Heart right ventricle (tissue), 16 donors: ENCODE measurements around the gene GLIPR1L1. TPM values are rescaled to one million over a fixed set of nuclear protein-coding genes. Genes with fewer than 3 reads are reported as not detected.

Source experiments
- ATAC-seq, 8 donors: fragments of 200-7000 bp; cut with Tn5 transposase; one replicate each; pipeline ENCODE4 v1.9.1; 2020; ENCODE audit warnings: mild to moderate bottlenecking in 8 of 8, moderate library complexity in 8 of 8, moderate number of reproducible peaks in 1 of 8
- DNase-seq, 2 donors: peaks; one replicate each; pipeline ENCODE4 v3.0.0-alpha.2; 2020
- H3K27ac ChIP-seq, 10 donors: fragments of 200-600 bp; sonication (generic) in 2 of 10; one replicate each; pipeline versions ENCODE4 v1.5.0 to v1.8.0; 2020 to 2022; ENCODE audit warnings: mild to moderate bottlenecking in 3 of 10
- H3K27me3 ChIP-seq, 7 donors: fragments of 200-600 bp; one replicate each; pipeline ENCODE4 v1.8.0; 2021 to 2022; ENCODE audit warnings: mild to moderate bottlenecking in 2 of 7
- H3K36me3 ChIP-seq, 9 donors: fragments of 200-600 bp; sonication (generic) in 1 of 9; one replicate each; pipeline versions ENCODE4 v1.5.0 to v1.8.0; 2020 to 2022; ENCODE audit warnings: mild to moderate bottlenecking in 2 of 9
- H3K4me1 ChIP-seq, 9 donors: fragments of 200-600 bp; sonication (generic) in 1 of 9; one replicate each; pipeline versions ENCODE4 v1.5.0 to v1.8.0; 2020 to 2022; ENCODE audit warnings: mild to moderate bottlenecking in 4 of 9
- H3K4me3 ChIP-seq, 10 donors: fragments of 200-600 bp; sonication (generic) in 2 of 10; one replicate each; pipeline versions ENCODE4 v1.5.0 to v1.8.0; 2020 to 2022; ENCODE audit warnings: mild to moderate bottlenecking in 7 of 10, moderate library complexity in 2 of 10
- H3K9me3 ChIP-seq, 11 donors: fragments of 200-600 bp in 10 of 11; sonication (generic) in 2 of 11; one replicate each; pipeline versions ENCODE4 v1.5.0 to v1.8.0; 2013 to 2022; ENCODE audit warnings: mild to moderate bottlenecking in 2 of 11, control low read depth in 1 of 11, moderate library complexity in 1 of 11
- WGBS, 2 donors: extraction: QIAGEN DNeasy Blood & Tissue Kit; methylation state at CpG; one replicate each; pipeline ENCODE4 v1.1.7; 2013; ENCODE audit warnings: inconsistent platforms in 1 of 2; 5-methylcytosine and 5-hydroxymethylcytosine counted together
- intact Hi-C, 10 donors: fragments of 100-400 bp; cut with DNase I; formaldehyde crosslinking; loops; one replicate each; pipeline versions ENCODE4 v1.11.1 to v1.14.2; 2022
- polyA plus RNA-seq, 2 donors: library from polyadenylated mRNA; stranded (reverse); fragments of 200-250 nt; gene quantifications; one replicate each; pipeline ENCODE4 v1.2.3, GENCODE V29; 2013
- total RNA-seq, 10 donors: library from RNA; stranded (reverse); fragmentation: NEBNext Ultra II Directional in 3 of 10; extraction: Animal tissue kit (Norgen Biotek cat#: 25700) in 3 of 10; gene quantifications; one replicate each; pipeline versions ENCODE4 v1.2.1 to v1.2.4, GENCODE V29; 2021 to 2023
- TF ChIP-seq, protein P1 (sequence below), 9 donors: fragments of 200-600 bp; sonication (generic) in 2 of 9; IDR thresholded peaks; one replicate each; pipeline versions ENCODE4 v1.5.0 to v1.8.0; 2021 to 2022; ENCODE audit warnings: antibody characterized with exemption in 9 of 9, mild to moderate bottlenecking in 5 of 9, moderate library complexity in 1 of 9
- donor health status: Arrhythmogenic right ventricular cardiomyopathy.
- donor health status: ischemic (EF 13 %, LVEDD 7.1; RV severe dilation, severe dysfunction).
- donor health status: healthy with polysubstance abuse.
- donor health status: DM: no; HTN: yes; CAD: no.
- donor health status: DM: no; HTN: no; CAD: no.
- donor health status: ischemic (EF 25% LVEDD 6.9; RV normal size, moderate dysfunction).
- donor health status: ischemic (EF 25% LVEDD 5.7; RV mildly dilated, moderate dysfunction).
- donor health status: healthy.
- donor health status: DM: yes; HTN: yes; CAD: no.
- donor health status: Ischemic cardiomyopathy.
- donor health status: ischemic (EF 35%, LVEDD 5.7; RV mildly dilated, moderate dysfunction).
- donor health status: nonischemic (EF 11% LVEDD 7.7; RV severe dilation, severe dysfunction).
- donor health status: DM: yes; HTN: yes; CAD: no.
- donor health status: PGD.
- donor health status: ischemic (EF 29% LVEDD 5.4; RV normal size, mild dysfunction).
- donor health status: nonischemic (EF 23%, LVEDD 6.1; RV moderate dilation, normal function).

The GLIPR1L1 gene
- total and polyA plus RNA-seq, 12 donors: not detected

DNA sequence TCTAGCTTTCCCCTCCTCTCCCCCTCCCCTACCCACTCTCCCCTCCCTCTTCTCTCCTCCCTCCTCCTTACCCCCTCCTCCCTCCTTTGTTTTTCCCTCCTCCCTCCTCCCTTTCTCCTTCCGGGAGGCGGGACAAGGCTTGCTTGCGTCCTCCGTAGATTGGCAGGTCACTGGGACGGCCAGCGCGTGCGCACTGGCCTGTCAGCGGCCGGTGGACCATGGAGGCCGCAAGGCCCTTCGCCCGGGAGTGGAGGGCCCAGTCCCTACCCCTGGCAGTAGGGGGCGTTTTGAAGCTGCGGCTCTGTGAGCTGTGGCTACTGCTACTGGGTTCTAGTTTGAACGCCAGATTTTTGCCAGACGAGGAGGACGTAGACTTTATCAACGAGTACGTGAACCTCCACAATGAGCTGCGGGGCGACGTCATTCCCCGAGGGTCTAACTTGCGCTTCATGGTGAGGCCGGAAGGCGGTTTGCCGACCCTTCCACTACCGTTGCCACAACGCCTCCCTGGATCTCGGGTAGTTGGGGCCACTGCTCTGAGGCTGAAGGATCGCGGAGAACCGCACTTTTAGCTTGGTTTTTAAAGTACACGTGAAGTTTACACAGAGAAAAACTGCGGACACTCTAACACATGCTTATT lies 56.5 kb downstream of the GLIPR1L1 start, which contains the start of gene GLIPR1L2:
GLIPR1L2 (plus strand) TSS at position 191 of the 640 bp plus-strand sequence; CDS start at position 219, 28 bp downstream.
- Histone ChIP-seq H3K27me3 (no peaks in the 10 kb centered on the region), H3K4me3 (peak within 1 kb of the TSS; percentile 25 to 70 (median 60)), H3K27ac (peak within 1 kb of the TSS; percentile 66 to 96 (median 89)), H3K4me1 (peaks cover 0 to 33% (median 24%) of the 10 kb centered on the region in 9 donors), H3K9me3 (peaks cover 0 to 1% (median 0%) of the 10 kb centered on the region in 11 donors), H3K36me3 (no peaks in the 10 kb centered on the region)
- TF ChIP-seq, protein P1, sequence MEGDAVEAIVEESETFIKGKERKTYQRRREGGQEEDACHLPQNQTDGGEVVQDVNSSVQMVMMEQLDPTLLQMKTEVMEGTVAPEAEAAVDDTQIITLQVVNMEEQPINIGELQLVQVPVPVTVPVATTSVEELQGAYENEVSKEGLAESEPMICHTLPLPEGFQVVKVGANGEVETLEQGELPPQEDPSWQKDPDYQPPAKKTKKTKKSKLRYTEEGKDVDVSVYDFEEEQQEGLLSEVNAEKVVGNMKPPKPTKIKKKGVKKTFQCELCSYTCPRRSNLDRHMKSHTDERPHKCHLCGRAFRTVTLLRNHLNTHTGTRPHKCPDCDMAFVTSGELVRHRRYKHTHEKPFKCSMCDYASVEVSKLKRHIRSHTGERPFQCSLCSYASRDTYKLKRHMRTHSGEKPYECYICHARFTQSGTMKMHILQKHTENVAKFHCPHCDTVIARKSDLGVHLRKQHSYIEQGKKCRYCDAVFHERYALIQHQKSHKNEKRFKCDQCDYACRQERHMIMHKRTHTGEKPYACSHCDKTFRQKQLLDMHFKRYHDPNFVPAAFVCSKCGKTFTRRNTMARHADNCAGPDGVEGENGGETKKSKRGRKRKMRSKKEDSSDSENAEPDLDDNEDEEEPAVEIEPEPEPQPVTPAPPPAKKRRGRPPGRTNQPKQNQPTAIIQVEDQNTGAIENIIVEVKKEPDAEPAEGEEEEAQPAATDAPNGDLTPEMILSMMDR (IDR thresholded peaks at IDR 0.05): peak; percentile 75 to 93 (median 82)
- intact Hi-C loops: loop anchor here in 8 of 10 donors (2.0 to 10.0 kb wide), 7 partner anchors 56 to 644 kb away; partner anchors contain the start of genes GLIPR1L1 (in 5 of the 8), CAPS2 (in 4 of the 8), GLIPR1 (in 3 of the 8) and KRR1 (in 1 of the 8)
- WGBS, 2 donors: 1 to 2% methylated on average over 36 of the region's 36 CpGs
- ATAC-seq (peak; percentile 99 to 100 (median 100)), DNase-seq (peak; percentile 95 to 96)

DNA sequence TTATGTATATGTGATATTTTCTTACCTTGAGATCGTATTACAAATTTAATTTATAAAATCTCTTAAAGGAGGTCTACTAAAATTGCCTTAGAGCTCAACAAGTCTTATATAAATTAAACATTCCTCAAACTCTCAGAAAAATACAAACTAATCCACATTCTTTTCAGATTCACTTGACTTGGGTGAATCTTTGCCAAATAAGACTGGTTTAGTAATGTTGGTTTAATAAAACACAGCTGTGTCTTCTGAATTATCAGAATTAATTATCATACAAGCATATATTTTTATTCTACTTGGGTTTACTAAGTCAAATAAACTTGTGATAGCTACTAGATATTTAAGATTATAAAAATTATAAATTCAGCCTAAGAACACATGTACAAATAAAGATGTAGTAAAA lies 69.8 kb downstream of the GLIPR1L1 start:
- H3K9me3 ChIP-seq: no peaks in the 10 kb centered on the region
- H3K27me3 ChIP-seq: no peaks in the 10 kb centered on the region
- TF ChIP-seq, protein P1 (IDR thresholded peaks at IDR 0.05): no peak
- ATAC-seq: no peak
- no peaks in the 10 kb centered on the region for H3K4me1 ChIP-seq
- DNase-seq: no peak
- H3K36me3 ChIP-seq: no peaks in the 10 kb centered on the region
- no peak overlapping the region for H3K4me3 ChIP-seq
- intact Hi-C loops: no loop called here
- 86 to 87% methylated on average over 1 of the region's 1 CpG for WGBS, 2 donors
- H3K27ac ChIP-seq: no peak overlapping the region

DNA sequence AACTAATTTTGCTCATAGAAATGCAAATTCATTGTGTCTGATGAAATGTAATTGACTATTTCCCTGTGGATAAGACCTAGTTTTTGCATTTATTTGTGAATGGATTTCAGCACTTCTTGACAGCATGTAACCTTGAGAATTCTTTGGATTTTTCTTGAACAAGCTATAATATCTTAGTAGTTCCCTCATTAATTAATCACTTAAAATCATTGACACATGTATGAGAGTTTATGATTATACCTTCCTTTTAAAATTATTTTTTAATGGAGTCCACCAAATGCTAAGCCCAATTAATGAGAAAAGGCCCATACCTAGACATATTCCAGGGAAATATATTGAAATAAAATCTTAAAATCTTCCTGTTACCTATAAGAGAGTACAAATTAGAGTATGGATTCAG lies 73.2 kb downstream of the GLIPR1L1 start:
- Histone ChIP-seq H3K4me1 (no peaks in the 10 kb centered on the region), H3K27me3 (no peaks in the 10 kb centered on the region), H3K9me3 (no peaks in the 10 kb centered on the region), H3K27ac (no peak overlapping the region), H3K4me3 (no peak overlapping the region), H3K36me3 (no peaks in the 10 kb centered on the region)
- DNase-seq: no peak
- no peak for ATAC-seq
- intact Hi-C loops: no loop called here
- TF ChIP-seq, protein P1 (IDR thresholded peaks at IDR 0.05): no peak

DNA sequence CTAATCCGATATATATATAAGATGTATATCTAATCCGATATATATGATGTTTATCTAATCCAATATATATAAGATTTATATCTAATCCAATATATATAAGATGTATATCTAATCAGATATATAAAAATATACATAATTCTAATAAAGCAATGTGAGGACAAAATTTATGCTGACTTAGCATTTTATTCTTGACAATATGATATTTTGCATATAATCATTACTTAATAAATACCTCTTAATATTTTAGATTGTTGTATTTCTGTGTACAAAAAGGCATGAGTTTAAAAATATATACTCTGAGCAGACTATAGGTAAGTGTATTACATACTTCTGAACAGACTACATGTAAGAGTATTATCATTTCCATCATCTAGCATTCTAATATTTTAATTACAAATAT lies 75.4 kb downstream of the GLIPR1L1 start:
- DNase-seq (no peak), ATAC-seq (no peak)
- H3K9me3 ChIP-seq: no peaks in the 10 kb centered on the region
- H3K4me1 ChIP-seq: no peaks in the 10 kb centered on the region
- no peak overlapping the region for H3K4me3 ChIP-seq
- WGBS, 2 donors: 97 to 98% methylated on average over 2 of the region's 2 CpGs
- intact Hi-C loops: no loop called here
- no peaks in the 10 kb centered on the region for H3K27me3 ChIP-seq
- TF ChIP-seq, protein P1 (IDR thresholded peaks at IDR 0.05): no peak
- H3K36me3 ChIP-seq: no peaks in the 10 kb centered on the region
- no peak overlapping the region for H3K27ac ChIP-seq
